Keratinocyte (primary cell): Measurements from ENCODE around the gene DPP9. TPM values are rescaled to one million over a fixed set of nuclear protein-coding genes. Genes with fewer than 3 reads are reported as not detected.

Experiments
- DNase-seq: peaks from one replicate; pipeline ENCODE4 v3.0.0-alpha.2; 2011; ENCODE audit warnings: low read depth, missing footprints, low spot score
- FAIRE-seq: peaks from 2 replicates; lab custom pipeline; 2011; peaks lifted over from hg19 to GRCh38; lab: Jason Lieb, UNC
- H2AFZ ChIP-seq: 2 replicates; pipeline ENCODE4 v1.6.0; 2012; ENCODE audit warnings: low read length, control low read depth, inconsistent platforms; ENCODE audit not compliant: control insufficient read depth
- H3K27ac ChIP-seq: 2 replicates; pipeline ENCODE4 v1.5.1; 2011; ENCODE audit warnings: low read length; ENCODE audit not compliant: control insufficient read depth, insufficient read depth
- H3K27me3 ChIP-seq: 3 replicates; pipeline ENCODE4 v1.6.0; 2011; ENCODE audit warnings: low read length; ENCODE audit not compliant: control insufficient read depth, insufficient read depth; ENCODE audit errors: extremely low read depth
- H3K36me3 ChIP-seq, 2 experiments: 2 replicates in 1 of 2; 3 replicates in 1 of 2; pipeline ENCODE4 v1.5.1; 2011; ENCODE audit warnings: low read length in 2 of 2, mild to moderate bottlenecking in 1 of 2; ENCODE audit not compliant: control insufficient read depth in 2 of 2, insufficient read depth in 2 of 2; ENCODE audit errors: extremely low read depth in 1 of 2
- H3K4me1 ChIP-seq: 3 replicates; pipeline ENCODE4 v1.5.1; 2011; ENCODE audit warnings: low read length; ENCODE audit not compliant: control insufficient read depth, insufficient read depth; ENCODE audit errors: extremely low read depth
- H3K4me2 ChIP-seq: 3 replicates; pipeline ENCODE4 v1.6.0; 2011; ENCODE audit warnings: low read depth, low read length; ENCODE audit not compliant: control insufficient read depth, insufficient read depth; ENCODE audit errors: extremely low read depth
- H3K4me3 ChIP-seq, 3 experiments: fragments of 200-600 bp in 1 of 3; sonication (generic) in 1 of 3; 2 replicates in 2 of 3; 3 replicates in 1 of 3; pipeline ENCODE4 v1.5.1; 2011 to 2016; ENCODE audit warnings: low read length in 3 of 3, mild to moderate bottlenecking in 3 of 3, control low read depth in 2 of 3, inconsistent platforms in 1 of 3, low read depth in 1 of 3, mixed read lengths in 1 of 3, mixed run types in 1 of 3, moderate library complexity in 1 of 3; ENCODE audit not compliant: control insufficient read depth in 2 of 3, insufficient read depth in 2 of 3; ENCODE audit errors: extremely low read depth in 1 of 3
- H3K79me2 ChIP-seq: 2 replicates; pipeline ENCODE4 v1.6.0; 2012; ENCODE audit warnings: low read length; ENCODE audit not compliant: control insufficient read depth, insufficient read depth
- H3K9ac ChIP-seq: 3 replicates; pipeline ENCODE4 v1.6.0; 2011; ENCODE audit warnings: low read length; ENCODE audit not compliant: control insufficient read depth, insufficient read depth; ENCODE audit errors: extremely low read depth
- H3K9me1 ChIP-seq: 3 replicates; pipeline ENCODE4 v1.6.0; 2011; ENCODE audit warnings: low read length; ENCODE audit not compliant: control insufficient read depth, insufficient read depth; ENCODE audit errors: extremely low read depth
- H3K9me3 ChIP-seq: 2 replicates; pipeline ENCODE4 v1.5.1; 2012; ENCODE audit warnings: low read depth, low read length; ENCODE audit not compliant: control insufficient read depth
- H4K20me1 ChIP-seq: 3 replicates; pipeline ENCODE4 v1.6.0; 2011; ENCODE audit warnings: low read length; ENCODE audit not compliant: control insufficient read depth, insufficient read depth; ENCODE audit errors: extremely low read depth
- CTCF ChIP-seq, 3 experiments: IDR thresholded peaks in 1 of 3; conservative IDR thresholded peaks in 1 of 3; optimal IDR thresholded peaks in 1 of 3; 2 replicates in 2 of 3; 3 replicates in 1 of 3; pipeline versions ENCODE3 to v1.5.1; 2011; ENCODE audit warnings: low read length in 3 of 3, mild to moderate bottlenecking in 3 of 3, moderate library complexity in 2 of 3, control low read depth in 1 of 3, inconsistent platforms in 1 of 3; ENCODE audit not compliant: insufficient read depth in 2 of 3; ENCODE audit errors: extremely low read depth in 1 of 3
- EZH2 ChIP-seq: IDR thresholded peaks from one replicate; pipeline ENCODE4 v1.6.1; 2012; ENCODE audit warnings: inconsistent platforms, mild to moderate bottlenecking, low read length, moderate library complexity
- dilution Hi-C: fragments of 300-500 bp; cut with MboI; formaldehyde crosslinking; loops from one replicate; pipeline ENCODE4 v1.7.0; 2020; ENCODE audit warnings: low sequenced_read_pairs; ENCODE audit not compliant: extremely low pct_ligation_motif_present
- polyA plus RNA-seq, 5 experiments: library from polyadenylated mRNA; depleted of rRNA in 3 of 5; stranded (reverse) in 3 of 5; stranded (forward) in 1 of 5; unstranded in 1 of 5; fragments of >200 nt; gene quantifications; 1 replicate in 1 of 5; 2 replicates in 3 of 5; 3 replicates in 1 of 5; pipeline versions ENCODE4 v1.2.1 to v1.2.3, GENCODE V29; 2011 to 2012; ENCODE audit warnings: missing spikeins in 2 of 5, low read depth in 1 of 5, low replicate concordance in 1 of 5

Gene DPP9
- polyA plus RNA-seq, 1 donor (not counting 4 experiments of a cell fraction or from before 2014, with no cell fraction given): 19.2 TPM

- no peak overlapping the region for H3K9ac ChIP-seq
- H3K4me2 ChIP-seq: no peak overlapping the region
- no peaks in the 10 kb centered on the region for H3K9me1 ChIP-seq
- H3K4me3 ChIP-seq: no peak overlapping the region
- no peaks in the 10 kb centered on the region for H3K79me2 ChIP-seq
- dilution Hi-C loops: no loop called here
- H3K27ac ChIP-seq: no peak overlapping the region
- no peak for TF ChIP-seq CTCF (optimal IDR thresholded peaks at IDR 0.05 in 1 of 3, IDR thresholded peaks at IDR 0.05 in 1 of 3, conservative IDR thresholded peaks at IDR 0.05 in 1 of 3; ENCODE audit: extremely low read depth in 1 of 3, insufficient read depth in 2 of 3, low read length in 3 of 3)
- no peak for TF ChIP-seq EZH2
- peaks cover 12% of the 10 kb centered on the region for H3K27me3 ChIP-seq
- H2AFZ ChIP-seq: no peak overlapping the region
- H3K9me3 ChIP-seq: no peaks in the 10 kb centered on the region
- H3K36me3 ChIP-seq: no peaks in the 10 kb centered on the region
- FAIRE-seq (no peak), DNase-seq (no peak)
- H4K20me1 ChIP-seq: no peaks in the 10 kb centered on the region
- H3K4me1 ChIP-seq: no peaks in the 10 kb centered on the region
Observed at GRCh38 chr19:4755459-4755858, 31.8 kb upstream of the DPP9 start.

GRCh38 chr19:4754248-4754647 lies 30.6 kb upstream of the DPP9 start:
- FAIRE-seq (no peak), DNase-seq (no peak)
- Histone ChIP-seq H3K4me3 (no peak overlapping the region), H3K9me1 (no peaks in the 10 kb centered on the region), H3K4me1 (no peaks in the 10 kb centered on the region), H3K27me3 (peaks cover 1% of the 10 kb centered on the region), H3K4me2 (no peak overlapping the region), H4K20me1 (no peaks in the 10 kb centered on the region), H3K36me3 (no peaks in the 10 kb centered on the region), H3K9me3 (no peaks in the 10 kb centered on the region), H3K79me2 (no peaks in the 10 kb centered on the region), H3K9ac (no peak overlapping the region), H2AFZ (no peak overlapping the region), H3K27ac (no peak overlapping the region)
- dilution Hi-C loops: no loop called here
- no peak for TF ChIP-seq EZH2

DNA sequence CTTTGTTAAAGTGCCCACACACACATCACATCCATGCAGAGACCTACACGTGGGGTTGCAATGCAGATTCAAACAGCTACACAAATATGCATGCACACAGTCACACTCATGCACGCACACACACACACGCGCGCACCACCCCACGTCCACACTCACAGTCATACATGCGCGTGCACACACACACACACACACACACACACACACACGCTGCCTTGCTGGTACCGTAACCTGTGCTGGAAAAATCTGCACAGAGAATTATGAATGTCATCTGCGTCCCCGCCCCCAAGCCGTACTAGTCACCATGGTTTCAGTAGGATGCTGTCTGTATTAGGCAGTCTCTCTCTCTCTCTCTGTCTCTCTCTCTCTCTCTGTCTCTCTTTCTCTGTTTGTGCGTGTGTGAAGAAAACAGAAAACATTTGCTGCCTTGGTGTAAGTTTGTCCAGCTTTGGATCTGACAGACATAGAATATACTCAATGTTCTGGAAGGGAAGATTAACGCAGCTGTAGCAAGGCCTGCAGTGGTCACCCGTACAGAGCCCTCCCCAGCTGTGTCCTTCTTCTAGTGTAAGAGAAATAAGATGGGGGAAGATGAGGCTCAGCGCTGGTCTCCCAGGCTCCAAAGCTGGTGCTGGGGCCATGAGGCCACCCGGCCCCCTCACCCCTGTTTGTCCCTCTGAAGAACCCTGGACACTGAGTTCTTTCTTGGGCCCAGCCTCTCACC lies 26.4 kb upstream of the DPP9 start:
- H3K27ac ChIP-seq: no peak overlapping the region
- peaks cover under 1% of the 10 kb centered on the region for H3K4me1 ChIP-seq
- no peak overlapping the region for H3K4me2 ChIP-seq
- dilution Hi-C loops: no loop called here
- H3K4me3 ChIP-seq: no peak overlapping the region
- H4K20me1 ChIP-seq: peaks cover under 1% of the 10 kb centered on the region
- no peak overlapping the region for H2AFZ ChIP-seq
- FAIRE-seq (no peak), DNase-seq (no peak)
- H3K9me3 ChIP-seq: no peaks in the 10 kb centered on the region
- H3K9me1 ChIP-seq: no peaks in the 10 kb centered on the region
- H3K9ac ChIP-seq: no peak overlapping the region
- no peak for TF ChIP-seq EZH2
- TF ChIP-seq CTCF (optimal IDR thresholded peaks at IDR 0.05 in 1 of 3, IDR thresholded peaks at IDR 0.05 in 1 of 3, conservative IDR thresholded peaks at IDR 0.05 in 1 of 3; ENCODE audit: extremely low read depth in 1 of 3, insufficient read depth in 2 of 3, low read length in 3 of 3): no peak
- H3K27me3 ChIP-seq: peaks cover 9% of the 10 kb centered on the region
- no peaks in the 10 kb centered on the region for H3K79me2 ChIP-seq
- no peaks in the 10 kb centered on the region for H3K36me3 ChIP-seq
